ENCODE measurements around the gene IFT122.
A peak's percentile ranks its signal among the peaks of the same experiment; 100 is the strongest.
"Not testable (repeated sequence)": the region's sequence is repeated elsewhere in the genome, so short reads cannot be mapped to it uniquely, and the experiment has no call there.

Gene IFT122, protein sequence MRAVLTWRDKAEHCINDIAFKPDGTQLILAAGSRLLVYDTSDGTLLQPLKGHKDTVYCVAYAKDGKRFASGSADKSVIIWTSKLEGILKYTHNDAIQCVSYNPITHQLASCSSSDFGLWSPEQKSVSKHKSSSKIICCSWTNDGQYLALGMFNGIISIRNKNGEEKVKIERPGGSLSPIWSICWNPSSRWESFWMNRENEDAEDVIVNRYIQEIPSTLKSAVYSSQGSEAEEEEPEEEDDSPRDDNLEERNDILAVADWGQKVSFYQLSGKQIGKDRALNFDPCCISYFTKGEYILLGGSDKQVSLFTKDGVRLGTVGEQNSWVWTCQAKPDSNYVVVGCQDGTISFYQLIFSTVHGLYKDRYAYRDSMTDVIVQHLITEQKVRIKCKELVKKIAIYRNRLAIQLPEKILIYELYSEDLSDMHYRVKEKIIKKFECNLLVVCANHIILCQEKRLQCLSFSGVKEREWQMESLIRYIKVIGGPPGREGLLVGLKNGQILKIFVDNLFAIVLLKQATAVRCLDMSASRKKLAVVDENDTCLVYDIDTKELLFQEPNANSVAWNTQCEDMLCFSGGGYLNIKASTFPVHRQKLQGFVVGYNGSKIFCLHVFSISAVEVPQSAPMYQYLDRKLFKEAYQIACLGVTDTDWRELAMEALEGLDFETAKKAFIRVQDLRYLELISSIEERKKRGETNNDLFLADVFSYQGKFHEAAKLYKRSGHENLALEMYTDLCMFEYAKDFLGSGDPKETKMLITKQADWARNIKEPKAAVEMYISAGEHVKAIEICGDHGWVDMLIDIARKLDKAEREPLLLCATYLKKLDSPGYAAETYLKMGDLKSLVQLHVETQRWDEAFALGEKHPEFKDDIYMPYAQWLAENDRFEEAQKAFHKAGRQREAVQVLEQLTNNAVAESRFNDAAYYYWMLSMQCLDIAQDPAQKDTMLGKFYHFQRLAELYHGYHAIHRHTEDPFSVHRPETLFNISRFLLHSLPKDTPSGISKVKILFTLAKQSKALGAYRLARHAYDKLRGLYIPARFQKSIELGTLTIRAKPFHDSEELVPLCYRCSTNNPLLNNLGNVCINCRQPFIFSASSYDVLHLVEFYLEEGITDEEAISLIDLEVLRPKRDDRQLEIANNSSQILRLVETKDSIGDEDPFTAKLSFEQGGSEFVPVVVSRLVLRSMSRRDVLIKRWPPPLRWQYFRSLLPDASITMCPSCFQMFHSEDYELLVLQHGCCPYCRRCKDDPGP

DNA sequence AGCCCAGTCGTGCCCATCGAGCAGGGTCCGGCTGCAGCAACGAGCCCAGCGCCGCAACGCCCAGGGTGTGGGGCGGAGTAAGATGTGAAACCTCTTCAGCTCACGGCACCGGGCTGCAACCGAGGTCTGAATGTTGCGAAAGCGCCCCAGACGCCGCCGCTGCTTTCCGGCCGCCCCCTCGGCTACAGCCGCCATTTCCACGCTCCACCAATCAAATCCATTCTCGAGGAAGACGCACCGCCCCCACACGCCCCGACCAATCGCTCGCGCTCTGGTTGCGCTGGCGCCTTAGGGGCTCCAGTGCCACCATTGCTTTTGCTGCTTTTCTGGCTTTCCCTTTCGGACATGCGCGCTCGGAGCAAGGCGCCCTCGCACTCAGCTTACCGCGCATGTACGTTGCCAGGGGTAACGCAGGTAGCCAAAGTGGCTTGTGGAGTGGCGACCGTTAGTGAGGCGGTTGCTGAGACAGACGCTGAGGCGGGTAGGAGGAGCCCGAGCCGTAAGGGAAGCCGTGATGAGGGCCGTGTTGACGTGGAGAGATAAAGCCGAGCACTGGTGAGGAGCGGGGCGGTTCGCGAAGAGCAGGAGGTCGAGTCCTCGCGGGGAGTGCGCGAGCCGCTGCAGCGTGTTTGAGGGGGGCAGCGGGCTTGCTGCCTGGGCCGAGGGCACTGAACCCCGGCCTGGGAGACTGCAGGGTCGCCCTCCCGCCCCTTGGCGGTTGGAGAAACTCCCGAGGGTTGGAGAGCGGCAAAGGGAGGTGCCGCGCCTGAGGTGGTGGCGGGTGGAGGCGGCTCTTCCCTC is at the start of gene IFT122, which contains the start of gene MBD4:
TSS of gene IFT122 (plus strand) at position 408 of the 801 bp plus-strand sequence. CDS start at position 515, 107 bp downstream.
TSS of gene MBD4 (minus strand) at position 132 of the 801 bp plus-strand sequence. CDS start at position 17, 115 bp downstream.
- DNase-seq: peak; percentile 94 to 99 (median 96)
- intact Hi-C loops (cut with DNase I): loop anchor here (5.0 kb wide), 2 partner anchors 43 to 47 kb away; no protein-coding TSS in a partner anchor

DNA sequence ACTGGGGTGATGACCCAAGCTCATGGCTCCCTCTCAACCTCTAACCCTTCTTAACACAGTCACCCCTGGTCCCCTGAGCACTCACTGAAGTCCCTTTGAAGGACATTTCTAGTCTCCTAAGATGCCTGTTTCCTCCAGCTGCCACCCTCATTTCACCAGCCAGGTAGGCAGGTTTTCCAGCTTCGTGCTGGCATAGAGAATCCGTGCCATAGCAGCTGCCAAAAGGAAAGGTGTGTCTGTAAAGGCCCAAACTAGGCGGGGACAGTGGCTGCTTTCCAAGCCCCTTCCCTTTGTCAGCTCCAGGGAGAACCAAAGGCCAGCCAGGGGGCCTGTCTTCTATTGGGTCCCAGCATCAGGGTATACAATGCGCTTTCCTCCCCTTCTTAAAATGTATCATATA is 48.4 kb upstream of the IFT122 start:
- intact Hi-C loops (cut with DNase I); DNase-seq: not testable (repeated sequence)

DNA sequence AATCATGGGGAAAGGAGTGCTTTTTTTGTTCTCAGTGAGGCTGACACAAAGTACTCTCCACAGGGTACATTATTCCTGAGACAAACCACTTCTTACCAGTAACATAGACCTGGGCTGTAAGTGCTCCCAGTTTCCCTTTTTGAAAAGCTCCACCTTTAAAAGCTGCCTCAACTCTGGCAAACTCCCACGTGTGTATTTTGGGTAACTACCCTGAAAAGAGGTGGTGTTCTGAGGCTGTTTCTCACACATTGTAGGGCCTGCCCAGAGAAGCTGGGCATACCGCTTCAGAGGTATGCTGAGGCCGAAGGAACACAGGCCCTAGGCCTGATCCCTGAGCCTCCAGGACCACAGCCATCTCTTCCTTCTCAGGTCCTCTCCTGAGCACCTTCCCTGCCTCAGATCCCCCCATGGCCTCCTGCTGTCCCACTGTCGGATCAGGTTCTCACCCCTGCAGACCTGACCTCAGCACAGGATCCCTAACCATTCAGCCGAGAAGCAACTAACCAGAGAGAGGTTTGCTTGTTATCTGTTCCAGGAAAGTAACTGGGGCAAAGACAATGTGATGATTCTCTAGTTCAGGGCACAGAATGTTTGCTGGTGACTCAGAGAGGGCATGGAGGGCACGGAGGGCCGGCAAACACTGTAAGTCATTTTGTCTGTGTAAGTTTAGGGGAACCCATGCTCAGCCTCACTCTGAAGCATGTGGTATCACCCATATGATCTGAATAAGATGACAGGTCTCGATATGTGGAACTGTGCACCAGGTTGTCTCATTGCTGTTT is 47.7 kb upstream of the IFT122 start:
- intact Hi-C loops (cut with DNase I): not testable (repeated sequence)
- DNase-seq: peak in 1 of 10 donors; percentile 44

DNA sequence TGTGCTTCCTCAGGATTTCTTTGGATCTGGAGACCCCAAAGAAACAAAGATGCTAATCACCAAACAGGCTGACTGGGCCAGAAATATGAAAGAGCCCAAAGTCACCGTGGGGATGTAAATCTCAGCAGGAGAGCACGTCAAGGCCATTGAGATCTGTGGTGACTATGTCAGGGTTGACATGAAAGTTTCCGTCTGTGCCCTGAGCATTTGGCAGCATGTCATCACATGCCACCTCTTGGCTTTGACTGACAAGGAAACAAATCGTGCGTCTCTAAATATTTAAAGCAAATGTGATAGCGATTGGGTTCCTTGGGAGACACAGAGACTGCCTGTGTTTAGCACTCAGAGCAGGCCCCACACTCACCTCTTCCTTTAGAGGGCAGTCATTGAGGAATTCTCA is 46.8 kb upstream of the IFT122 start:
- intact Hi-C loops (cut with DNase I): no loop called here
- DNase-seq: no peak

DNA sequence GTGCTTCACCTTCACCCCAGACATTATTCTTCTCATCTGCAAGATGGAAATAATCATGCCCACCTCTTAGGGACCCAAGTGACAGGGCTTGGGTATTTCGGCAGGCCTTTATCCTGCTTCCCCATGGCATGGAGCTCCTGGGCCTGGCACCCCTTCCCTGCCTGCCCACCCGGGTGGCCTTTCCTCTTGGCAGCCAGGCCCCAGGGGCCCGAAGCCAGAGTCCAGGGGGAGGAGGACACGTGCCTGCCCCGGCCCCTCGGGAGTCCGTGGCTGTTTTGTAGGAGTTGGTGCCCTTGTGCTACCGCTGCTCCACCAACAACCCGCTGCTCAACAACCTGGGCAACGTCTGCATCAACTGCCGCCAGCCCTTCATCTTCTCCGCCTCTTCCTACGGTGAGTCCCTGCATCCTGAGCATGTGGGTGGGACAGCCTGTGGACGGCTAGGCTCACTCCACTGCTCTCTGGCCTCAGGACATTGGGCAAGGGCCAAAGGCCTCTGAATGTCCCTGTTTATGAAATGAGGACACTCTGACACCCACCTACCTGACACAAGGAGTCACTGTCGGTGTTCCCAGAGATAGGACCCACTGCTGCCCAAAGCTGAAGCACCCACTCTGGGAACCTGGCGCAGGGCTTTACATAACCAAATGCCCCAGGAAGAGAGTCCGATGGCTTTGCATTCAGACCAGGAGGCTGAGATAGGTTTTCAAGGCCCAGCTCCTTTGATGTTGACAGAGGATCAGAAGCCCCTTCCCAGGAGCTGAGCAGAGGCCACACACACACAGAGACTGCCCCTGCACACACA is 46.1 kb upstream of the IFT122 start:
- DNase-seq; intact Hi-C loops (cut with DNase I): not testable (repeated sequence)

DNA sequence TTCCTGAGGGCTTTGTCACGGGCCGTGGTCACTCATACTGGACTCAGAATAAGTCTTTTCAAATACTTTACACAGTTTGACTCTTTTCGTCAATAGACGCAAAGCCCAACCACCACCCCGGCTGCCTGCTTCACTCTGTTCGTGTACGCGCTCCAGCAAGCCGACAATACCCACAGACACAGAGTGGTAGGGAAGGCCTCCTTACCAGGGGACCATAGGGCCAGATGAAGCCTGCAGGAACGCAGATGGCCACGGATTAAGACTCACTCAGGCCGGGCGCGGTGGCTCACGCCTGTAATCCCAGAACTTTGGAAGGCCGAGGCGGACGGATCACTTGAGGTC is 41.2 kb upstream of the IFT122 start:
- intact Hi-C loops (cut with DNase I): loop anchor here (5.0 kb wide), 1 partner anchor 39 kb away; the partner anchor contains the start of gene MBD4

DNA sequence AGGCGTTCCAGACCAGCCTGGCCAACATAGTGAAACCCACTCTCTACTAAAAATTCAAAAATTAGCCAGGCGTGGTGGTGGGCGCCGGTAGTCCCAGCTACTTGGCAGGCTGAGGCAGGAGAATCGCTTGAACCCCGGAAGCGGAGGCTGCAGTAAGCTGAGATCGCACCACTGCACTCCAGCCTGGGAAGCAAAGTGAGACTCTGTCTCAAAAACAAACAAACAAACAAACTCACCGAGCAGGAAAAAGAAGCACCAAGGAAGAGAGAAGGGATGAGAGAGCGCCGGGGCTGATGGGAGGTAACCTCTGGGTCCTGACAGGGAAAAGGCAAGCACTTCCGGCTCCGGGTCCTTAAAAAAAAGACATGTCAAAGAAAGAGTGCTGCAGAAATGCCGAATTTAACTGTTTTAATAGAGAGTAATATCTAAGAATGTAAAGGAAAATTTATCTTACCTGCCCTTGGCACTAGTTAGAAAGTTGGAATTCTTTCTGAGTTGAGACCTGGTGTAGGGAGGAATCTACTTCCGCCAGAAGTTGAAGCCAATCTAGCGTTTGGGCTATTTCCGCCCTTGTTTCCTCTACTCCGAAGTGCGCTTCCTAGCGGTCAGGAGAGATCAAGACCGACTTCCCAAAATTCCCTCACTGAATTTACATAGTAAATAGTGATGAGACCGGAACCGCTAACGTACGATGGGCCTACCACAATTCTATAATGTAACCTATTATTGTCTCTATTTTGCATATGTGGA is 40.7 kb upstream of the IFT122 start:
- DNase-seq: peak in 9 of 10 donors; percentile 67 to 95 (median 75)

More for the DNA sequence above, 41.2 kb upstream of the IFT122 start:
- peak in 1 of 10 donors; percentile 81 for DNase-seq

DNA sequence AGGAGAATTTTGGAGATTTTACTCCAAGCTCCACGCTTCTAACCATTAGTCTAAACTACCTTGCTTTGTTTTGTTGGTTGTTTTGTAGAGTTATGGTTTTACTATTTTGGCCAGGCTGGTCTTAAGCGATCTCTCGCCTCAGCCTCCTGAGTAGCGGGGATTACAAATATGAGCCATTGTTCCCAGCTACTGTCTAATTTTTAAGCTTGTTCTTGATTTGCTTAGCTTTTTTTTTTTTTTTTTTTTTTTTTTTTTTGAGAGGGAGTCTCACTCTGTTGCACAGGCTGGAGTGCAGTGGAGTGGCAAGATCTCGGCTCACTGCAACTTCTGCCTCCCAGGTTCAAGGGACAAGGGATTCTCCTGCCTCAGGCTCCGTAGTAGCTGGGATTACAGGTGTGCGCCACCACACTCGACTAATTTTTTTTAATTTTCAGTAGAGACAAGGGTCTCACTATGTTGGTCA is 40.1 kb upstream of the IFT122 start:
- intact Hi-C loops (cut with DNase I): loop anchor here (5.0 kb wide), 1 partner anchor 37 kb away; the partner anchor contains the start of gene MBD4
- DNase-seq: peak in 1 of 10 donors; percentile 44

More for the DNA sequence above, 40.7 kb upstream of the IFT122 start:
- intact Hi-C loops (cut with DNase I): loop anchor here (5.0 kb wide), 1 partner anchor 38 kb away; the partner anchor contains the start of gene MBD4

DNA sequence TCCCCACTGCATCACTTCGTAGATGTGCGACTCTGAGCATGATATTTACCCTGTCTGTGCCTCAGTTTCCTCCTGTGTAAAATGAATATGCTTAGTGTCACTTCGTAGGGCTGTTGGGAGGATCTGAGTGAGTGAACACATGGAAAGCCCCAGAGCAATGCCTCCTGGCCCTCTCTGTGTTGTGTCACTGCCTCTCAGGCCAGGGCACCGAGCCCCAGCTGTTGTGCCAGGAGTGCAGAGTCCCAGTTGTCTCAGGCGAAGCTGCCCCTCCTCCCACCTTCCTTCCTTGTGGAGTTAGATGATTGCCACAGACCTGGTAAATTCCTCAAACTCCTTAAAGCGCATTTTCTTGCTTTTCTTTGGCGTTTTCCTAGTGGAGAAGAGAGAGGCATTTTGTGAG is 37.8 kb upstream of the IFT122 start:
- intact Hi-C loops (cut with DNase I): no loop called here

DNA sequence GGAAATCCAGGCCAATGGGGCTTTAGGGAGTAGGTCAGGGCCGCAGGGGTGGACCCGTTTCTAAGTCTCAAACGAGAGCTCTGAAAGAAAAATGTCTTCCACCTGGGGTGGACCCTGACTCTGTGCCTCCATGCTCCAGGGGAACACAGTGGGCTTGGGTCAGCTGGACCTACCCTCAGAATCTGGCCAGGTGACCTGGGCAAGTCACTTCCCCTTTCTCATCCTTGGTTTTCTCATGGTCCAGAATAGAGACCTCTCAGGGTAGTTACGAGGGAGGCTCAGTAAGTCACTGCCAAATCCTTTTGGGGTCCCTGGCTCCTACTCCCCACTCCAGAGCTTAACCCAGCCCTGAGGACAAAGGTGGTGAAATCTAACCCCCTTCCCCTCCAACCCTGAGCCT is 37.4 kb upstream of the IFT122 start:
- peak in 2 of 10 donors; percentile 3 to 19 for DNase-seq
- intact Hi-C loops (cut with DNase I): no loop called here

More for the DNA sequence above, 37.8 kb upstream of the IFT122 start:
- peak in 1 of 10 donors; percentile 22 for DNase-seq

DNA sequence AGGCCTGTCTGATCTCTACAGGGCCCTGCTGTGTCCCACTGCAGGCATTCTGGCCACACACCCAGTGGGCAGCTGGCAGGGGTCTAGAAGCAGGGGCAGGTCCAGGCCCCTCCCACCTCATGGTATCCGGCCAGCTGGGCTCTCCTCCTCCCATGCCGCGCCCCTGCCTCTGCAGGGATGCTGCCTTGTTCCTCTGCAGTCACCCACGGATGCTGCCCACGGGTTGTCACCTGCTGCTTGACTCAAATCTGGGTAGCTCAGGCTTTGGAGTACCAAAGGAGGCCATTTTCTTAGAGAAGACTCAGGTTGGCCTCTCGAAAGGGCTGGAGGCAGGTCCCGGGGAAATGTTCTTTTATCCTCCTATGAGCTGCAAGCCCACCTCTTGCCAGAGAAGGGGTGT is 36.6 kb upstream of the IFT122 start:
- peak in 1 of 10 donors; percentile 58 for DNase-seq
- intact Hi-C loops (cut with DNase I): no loop called here

DNA sequence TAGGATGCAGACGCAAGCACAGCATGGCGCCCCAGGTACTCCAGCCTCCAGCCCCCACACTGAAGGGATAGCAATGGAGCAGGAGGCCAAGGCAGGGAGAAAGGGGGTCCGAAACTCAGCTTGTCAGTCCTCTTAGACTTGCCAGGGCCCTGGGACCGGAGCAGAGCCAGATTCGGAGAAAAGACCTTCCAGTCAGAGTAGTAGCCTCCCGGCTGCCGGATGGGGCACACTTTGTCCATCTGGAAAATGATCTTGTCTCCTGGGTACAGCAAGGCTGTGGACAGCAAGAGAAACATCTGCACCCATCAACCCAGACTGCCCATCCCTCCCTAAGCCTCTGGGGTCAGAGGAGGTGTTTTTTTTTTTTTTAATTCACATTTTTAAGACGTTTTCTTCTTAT is 35.9 kb upstream of the IFT122 start:
- intact Hi-C loops (cut with DNase I): no loop called here
- DNase-seq: peak in 2 of 10 donors; percentile 54 to 56

DNA sequence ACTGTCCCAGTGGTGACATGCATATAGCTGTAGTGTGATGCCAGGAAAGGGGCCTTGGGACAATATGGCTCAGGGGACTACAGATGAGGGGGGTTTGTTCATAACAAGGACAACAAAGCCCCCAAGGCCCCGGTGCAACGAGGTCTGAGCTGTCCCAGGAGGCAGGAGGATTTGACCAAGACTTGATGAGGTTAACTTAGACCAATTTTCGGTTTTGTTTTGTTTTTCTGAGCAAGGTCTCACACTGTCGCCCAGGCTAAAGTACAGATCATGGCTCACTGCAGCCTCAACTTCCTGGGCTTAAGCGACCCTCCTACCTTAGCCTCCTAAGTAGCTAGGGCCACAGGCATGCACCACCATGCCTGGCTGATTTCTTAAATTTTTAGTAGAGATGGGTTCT is 35.4 kb upstream of the IFT122 start:
- intact Hi-C loops (cut with DNase I): no loop called here
- DNase-seq: peak in 1 of 10 donors; percentile 51

DNA sequence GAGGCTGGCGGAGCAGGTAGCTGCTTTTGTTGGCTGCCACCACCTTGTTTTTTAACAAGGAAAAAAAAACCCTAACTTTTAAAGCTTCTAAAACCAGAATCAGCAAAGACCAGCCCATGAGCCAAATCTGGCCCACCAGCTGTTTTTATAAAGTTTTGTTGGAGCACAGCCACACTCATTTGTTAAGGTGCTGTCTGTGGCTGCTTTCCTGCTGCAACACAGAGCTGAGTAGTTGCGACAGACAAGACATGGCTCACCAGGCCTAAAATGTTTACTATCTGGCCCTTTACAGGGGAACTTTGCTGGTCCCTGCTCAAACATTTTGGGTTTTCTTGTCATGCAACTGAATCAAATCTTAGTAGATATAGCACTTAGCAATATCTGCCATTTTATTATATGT is 30.5 kb upstream of the IFT122 start:
- peak in 1 of 10 donors; percentile 14 for DNase-seq
- intact Hi-C loops (cut with DNase I): no loop called here

DNA sequence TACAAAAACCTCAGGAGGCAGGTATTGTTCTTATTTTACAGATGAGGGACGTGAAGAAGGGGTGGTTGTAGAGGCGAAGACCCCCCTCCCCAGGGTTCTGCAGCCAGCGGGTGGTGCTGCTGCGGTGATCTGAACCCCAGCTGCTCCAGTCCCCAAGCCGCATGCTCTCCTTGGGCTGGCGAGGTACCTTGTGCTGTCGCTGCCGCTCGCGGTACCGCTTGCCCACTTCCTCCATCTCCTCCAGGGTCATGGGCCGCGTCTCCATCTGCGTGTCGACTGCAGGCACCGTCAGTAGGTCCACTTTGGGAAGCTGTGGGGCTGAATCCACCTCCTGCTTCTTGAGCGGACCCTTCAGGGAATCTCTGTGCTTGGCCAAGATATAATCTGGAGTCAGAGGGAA is 29.1 kb upstream of the IFT122 start:
- intact Hi-C loops (cut with DNase I): no loop called here
- DNase-seq: peak in 1 of 10 donors; percentile 57

DNA sequence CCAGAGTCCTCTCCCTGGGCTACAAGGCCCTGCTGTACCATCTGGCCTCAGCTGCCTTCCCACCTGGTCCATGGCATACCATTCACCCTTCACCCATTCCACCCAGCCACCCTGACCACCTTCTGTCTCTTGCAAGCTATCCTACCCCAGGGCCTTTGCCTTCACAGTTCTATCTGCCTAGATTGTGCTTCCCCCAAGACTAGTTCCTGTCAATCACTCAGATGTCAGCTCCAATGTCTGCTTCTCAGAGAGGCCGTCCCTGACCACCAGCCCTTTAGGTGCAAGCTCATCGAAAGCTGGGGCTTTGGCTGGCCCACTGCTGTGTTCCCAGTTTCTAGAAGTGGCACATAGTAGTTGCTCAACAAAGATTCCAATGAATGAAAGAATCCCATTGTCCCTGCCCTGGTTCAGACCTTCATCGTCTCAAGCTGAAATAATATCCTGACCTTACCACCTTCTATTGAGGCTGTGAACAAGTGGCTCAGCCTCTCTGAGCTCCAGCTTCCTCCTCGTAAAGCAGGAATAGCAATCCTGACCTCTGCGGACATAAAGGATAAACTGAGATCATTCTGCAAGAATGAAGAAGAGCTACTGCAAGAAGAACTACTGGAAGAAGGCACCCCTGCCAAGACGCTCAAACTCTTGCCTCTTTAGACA is 27.4 kb upstream of the IFT122 start:
- DNase-seq: no peak
- intact Hi-C loops (cut with DNase I): no loop called here

All from posterior cingulate gyrus (tissue), 11 donors.